ENCODE data around the gene MALT1.

MALT1 gene

DNA sequence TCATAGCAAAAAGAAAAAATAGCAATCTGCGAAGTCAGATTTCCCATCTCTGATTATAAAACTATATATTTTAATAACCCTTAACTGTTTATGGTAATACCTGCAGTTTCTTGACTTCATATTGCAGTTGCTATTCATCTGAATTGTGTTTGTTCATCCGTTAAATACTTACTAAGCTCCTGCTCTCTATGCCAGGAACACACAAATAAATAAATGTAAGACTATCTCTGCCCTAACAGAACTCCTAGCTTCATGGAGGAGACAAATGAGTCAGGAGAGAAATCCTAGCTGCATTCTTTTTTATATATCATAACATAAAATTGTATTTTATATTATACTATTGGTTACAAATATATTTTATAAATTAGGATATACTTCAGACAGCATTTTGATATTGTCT, 61.2 kb downstream of the MALT1 start:
- Mint-ChIP-seq H3K4me1 (peaks cover 5% of the 10 kb centered on the region), H3K27me3 (ENCODE audit: low read depth) (no peaks in the 10 kb centered on the region), H3K4me3 (no peak overlapping the region), H3K9me3 (no peaks in the 10 kb centered on the region), H3K27ac (no peak overlapping the region), H3K36me3 (ENCODE audit: low read depth) (peaks cover 74% of the 10 kb centered on the region)
- TF ChIP-seq, protein P1, sequence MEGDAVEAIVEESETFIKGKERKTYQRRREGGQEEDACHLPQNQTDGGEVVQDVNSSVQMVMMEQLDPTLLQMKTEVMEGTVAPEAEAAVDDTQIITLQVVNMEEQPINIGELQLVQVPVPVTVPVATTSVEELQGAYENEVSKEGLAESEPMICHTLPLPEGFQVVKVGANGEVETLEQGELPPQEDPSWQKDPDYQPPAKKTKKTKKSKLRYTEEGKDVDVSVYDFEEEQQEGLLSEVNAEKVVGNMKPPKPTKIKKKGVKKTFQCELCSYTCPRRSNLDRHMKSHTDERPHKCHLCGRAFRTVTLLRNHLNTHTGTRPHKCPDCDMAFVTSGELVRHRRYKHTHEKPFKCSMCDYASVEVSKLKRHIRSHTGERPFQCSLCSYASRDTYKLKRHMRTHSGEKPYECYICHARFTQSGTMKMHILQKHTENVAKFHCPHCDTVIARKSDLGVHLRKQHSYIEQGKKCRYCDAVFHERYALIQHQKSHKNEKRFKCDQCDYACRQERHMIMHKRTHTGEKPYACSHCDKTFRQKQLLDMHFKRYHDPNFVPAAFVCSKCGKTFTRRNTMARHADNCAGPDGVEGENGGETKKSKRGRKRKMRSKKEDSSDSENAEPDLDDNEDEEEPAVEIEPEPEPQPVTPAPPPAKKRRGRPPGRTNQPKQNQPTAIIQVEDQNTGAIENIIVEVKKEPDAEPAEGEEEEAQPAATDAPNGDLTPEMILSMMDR (IDR thresholded peaks at IDR 0.05; ENCODE audit: unreplicated experiment in 3 of 3): no peak

DNA sequence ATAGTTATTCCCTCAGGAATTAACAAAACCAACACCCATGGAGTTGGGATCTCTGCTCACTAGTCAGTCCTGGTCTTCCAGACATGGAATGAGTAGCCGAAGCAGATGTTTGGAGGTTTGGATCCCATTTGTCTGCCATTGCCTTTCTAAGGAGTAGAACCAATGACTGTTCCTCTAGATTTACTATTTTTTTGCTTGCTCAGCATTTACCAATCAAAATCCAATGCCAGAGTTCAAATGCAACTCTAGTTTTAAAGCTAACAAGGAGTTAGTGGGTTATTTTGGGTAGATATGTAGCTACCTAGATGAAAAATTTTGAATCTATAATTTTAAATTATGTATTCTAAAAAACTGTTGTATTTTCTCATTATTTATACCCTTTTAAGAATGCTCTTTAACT, 62.6 kb downstream of the MALT1 start:
- Mint-ChIP-seq H3K27ac (no peak overlapping the region), H3K27me3 (ENCODE audit: low read depth) (no peaks in the 10 kb centered on the region), H3K4me3 (no peak overlapping the region), H3K36me3 (ENCODE audit: low read depth) (peaks cover 78% of the 10 kb centered on the region), H3K9me3 (no peaks in the 10 kb centered on the region), H3K4me1 (no peaks in the 10 kb centered on the region)
- TF ChIP-seq, protein P1 (IDR thresholded peaks at IDR 0.05; ENCODE audit: unreplicated experiment in 3 of 3): no peak

DNA sequence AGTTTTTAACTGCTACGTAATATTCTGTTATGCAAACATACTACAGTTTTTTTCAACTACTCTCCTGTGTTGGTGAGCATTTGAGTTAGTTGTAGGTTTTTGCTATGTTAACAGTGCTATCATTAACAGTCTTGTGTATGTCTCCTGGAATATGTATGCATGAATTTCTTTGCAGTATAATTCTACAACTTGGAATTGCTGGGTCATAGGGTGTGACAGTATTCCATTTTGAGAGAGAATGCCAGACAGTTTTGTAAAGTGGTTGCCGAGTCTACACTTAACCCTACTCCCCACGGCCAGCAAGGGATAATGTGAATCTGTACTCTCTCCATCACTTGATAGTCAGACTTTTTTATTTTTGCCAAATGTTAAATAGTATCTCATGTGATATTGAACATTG, 67.1 kb downstream of the MALT1 start:
- peaks cover 72% of the 10 kb centered on the region for H3K36me3 Mint-ChIP-seq (ENCODE audit: low read depth)
- H3K4me1 Mint-ChIP-seq: no peaks in the 10 kb centered on the region
- H3K9me3 Mint-ChIP-seq: no peaks in the 10 kb centered on the region
- no peak overlapping the region for H3K27ac Mint-ChIP-seq
- no peaks in the 10 kb centered on the region for H3K27me3 Mint-ChIP-seq (ENCODE audit: low read depth)
- TF ChIP-seq, protein P1 (IDR thresholded peaks at IDR 0.05; ENCODE audit: unreplicated experiment in 3 of 3): no peak
- H3K4me3 Mint-ChIP-seq: no peak overlapping the region

DNA sequence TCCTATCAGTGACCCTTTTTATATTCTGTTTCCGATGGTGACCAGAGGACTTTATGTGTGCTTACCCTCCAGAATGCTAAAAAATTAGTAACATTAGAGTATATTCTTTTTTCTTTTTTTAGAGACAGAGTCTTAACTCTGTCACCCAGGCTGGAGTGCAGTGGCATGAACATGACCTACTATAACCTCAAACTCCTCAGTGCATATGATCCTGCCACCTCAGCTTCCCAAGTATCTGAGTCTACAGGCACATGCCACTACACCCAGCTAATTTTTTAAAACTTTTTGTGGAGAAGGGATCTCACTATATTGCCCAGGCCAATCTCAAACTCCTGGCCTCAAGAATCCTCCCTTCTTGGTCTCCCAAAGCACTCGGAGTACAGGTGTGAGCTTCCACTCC, 74.6 kb downstream of the MALT1 start:
- peaks cover 15% of the 10 kb centered on the region for H3K9me3 Mint-ChIP-seq
- TF ChIP-seq, protein P1 (IDR thresholded peaks at IDR 0.05; ENCODE audit: unreplicated experiment in 3 of 3): no peak
- no peak overlapping the region for H3K4me3 Mint-ChIP-seq
- H3K4me1 Mint-ChIP-seq: no peaks in the 10 kb centered on the region
- no peaks in the 10 kb centered on the region for H3K27me3 Mint-ChIP-seq (ENCODE audit: low read depth)
- H3K27ac Mint-ChIP-seq: no peak overlapping the region
- peaks cover 77% of the 10 kb centered on the region for H3K36me3 Mint-ChIP-seq (ENCODE audit: low read depth)

DNA sequence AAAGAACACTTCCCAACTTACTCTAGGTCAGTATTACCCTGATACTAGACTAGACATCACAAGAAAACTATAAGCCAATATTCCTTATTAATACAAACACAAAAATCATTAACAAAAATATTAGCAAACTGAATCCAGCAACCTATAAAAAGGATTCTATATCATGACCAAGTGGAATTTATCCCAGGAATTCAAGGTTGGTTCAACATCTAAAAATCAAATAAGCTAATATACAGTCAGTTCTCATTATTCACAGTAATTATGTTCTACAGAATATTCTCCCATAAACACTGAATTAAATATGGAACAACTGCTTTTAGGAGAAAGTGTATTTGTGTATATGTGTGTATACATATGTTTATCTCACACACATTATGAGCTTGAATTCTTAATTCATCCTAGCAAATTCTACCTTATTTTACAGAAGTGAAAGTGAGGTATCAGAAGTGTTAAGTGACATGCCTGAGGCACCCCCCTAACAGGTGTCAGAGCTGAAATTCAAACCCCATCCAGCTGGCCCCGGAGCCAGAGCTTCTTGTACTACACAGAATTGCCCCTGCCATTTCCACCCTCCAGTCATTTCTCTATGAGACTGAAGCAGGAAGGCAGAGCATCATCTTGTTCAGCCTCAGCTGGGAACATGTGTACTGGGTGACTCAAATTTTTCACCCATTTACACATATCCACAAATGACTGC, 77.8 kb downstream of the MALT1 start:
- TF ChIP-seq, protein P1 (IDR thresholded peaks at IDR 0.05; ENCODE audit: unreplicated experiment in 3 of 3): no peak
- no peaks in the 10 kb centered on the region for H3K4me1 Mint-ChIP-seq
- peaks cover 15% of the 10 kb centered on the region for H3K9me3 Mint-ChIP-seq
- H3K27ac Mint-ChIP-seq: no peak overlapping the region
- H3K4me3 Mint-ChIP-seq: no peak overlapping the region
- no peaks in the 10 kb centered on the region for H3K27me3 Mint-ChIP-seq (ENCODE audit: low read depth)
- H3K36me3 Mint-ChIP-seq (ENCODE audit: low read depth): peaks cover 77% of the 10 kb centered on the region

DNA sequence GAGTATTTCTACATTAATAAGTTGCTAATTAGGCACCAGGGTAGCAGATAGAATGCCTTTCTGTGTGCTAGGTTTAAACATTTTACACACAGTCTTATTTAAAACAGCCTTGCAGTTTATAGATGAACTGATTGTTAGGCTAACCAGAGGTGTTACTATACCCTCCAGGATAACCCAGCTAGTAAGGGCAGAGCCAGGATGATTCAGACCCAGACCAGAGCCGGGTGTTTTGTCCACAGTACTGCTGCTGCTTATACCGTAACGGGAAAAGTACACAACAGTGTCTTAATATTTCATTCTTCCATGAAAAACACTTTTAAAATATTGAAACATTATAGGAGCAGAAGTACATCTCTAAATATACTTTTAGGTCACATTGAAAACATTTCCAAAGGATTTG, 82.7 kb downstream of the MALT1 start:
- Mint-ChIP-seq H3K27ac (no peak overlapping the region), H3K36me3 (ENCODE audit: low read depth) (peaks cover 31% of the 10 kb centered on the region), H3K9me3 (no peaks in the 10 kb centered on the region), H3K4me1 (no peaks in the 10 kb centered on the region), H3K4me3 (no peak overlapping the region), H3K27me3 (ENCODE audit: low read depth) (peaks cover 6% of the 10 kb centered on the region)
- TF ChIP-seq, protein P1 (IDR thresholded peaks at IDR 0.05; ENCODE audit: unreplicated experiment in 3 of 3): no peak
